ENCODE results near the gene TMEM184A.

Gene TMEM184A

GRCh38 chr7:1596181-1597043, 40.4 kb upstream of the TMEM184A start:
- Histone ChIP-seq H3K9me3 (ENCODE audit: control insufficient read depth, low read length) (no peaks in the 10 kb centered on the region), H3K4me1 (ENCODE audit: control insufficient read depth, insufficient read depth, low read length) (no peaks in the 10 kb centered on the region), H3K27me3 (ENCODE audit: control insufficient read depth, insufficient read depth, low read length) (peaks cover 16% of the 10 kb centered on the region), H3K36me3 (ENCODE audit: control insufficient read depth, insufficient read depth, low read length) (no peaks in the 10 kb centered on the region), H3K4me3 (ENCODE audit: low read length) (no peak overlapping the region), H3K9ac (ENCODE audit: low read length) (no peak overlapping the region)

DNA sequence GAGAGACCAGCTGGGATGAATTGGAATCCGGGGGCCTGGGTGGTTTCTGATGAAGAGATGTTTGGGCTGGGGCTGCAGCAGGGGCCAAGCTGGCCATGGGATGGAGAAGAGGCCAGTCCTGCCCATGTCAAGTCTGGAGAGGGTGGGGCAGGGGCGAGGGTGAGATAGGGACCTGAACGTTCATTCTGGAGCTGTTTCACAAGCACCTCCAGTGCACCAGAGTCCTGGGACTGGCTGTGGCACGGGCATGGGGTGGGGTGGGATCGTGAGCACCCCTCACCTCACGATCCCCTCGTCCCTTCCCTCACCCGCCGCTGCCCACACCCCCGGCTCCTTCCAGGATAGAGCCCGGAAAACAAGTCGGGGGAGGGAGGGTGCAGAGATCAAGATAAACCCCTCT, 39.6 kb upstream of the TMEM184A start:
- no peaks in the 10 kb centered on the region for H3K9me3 ChIP-seq (ENCODE audit: control insufficient read depth, low read length)
- no peaks in the 10 kb centered on the region for H3K4me1 ChIP-seq (ENCODE audit: control insufficient read depth, insufficient read depth, low read length)
- no peaks in the 10 kb centered on the region for H3K36me3 ChIP-seq (ENCODE audit: control insufficient read depth, insufficient read depth, low read length)
- H3K27me3 ChIP-seq (ENCODE audit: control insufficient read depth, insufficient read depth, low read length), result peaks cover 19% of the 10 kb centered on the region
- no peak overlapping the region for H3K9ac ChIP-seq (ENCODE audit: low read length)
- H3K4me3 ChIP-seq (ENCODE audit: low read length), result no peak overlapping the region

GRCh38 chr7:1595027-1595426, 39.0 kb upstream of the TMEM184A start:
- Histone ChIP-seq H3K9me3 (ENCODE audit: control insufficient read depth, low read length) (no peaks in the 10 kb centered on the region), H3K9ac (ENCODE audit: low read length) (no peak overlapping the region), H3K36me3 (ENCODE audit: control insufficient read depth, insufficient read depth, low read length) (no peaks in the 10 kb centered on the region), H3K27me3 (ENCODE audit: control insufficient read depth, insufficient read depth, low read length) (peaks cover 19% of the 10 kb centered on the region), H3K4me3 (ENCODE audit: low read length) (no peak overlapping the region), H3K4me1 (ENCODE audit: control insufficient read depth, insufficient read depth, low read length) (no peaks in the 10 kb centered on the region)

GRCh38 chr7:1593904-1594421, 38.0 kb upstream of the TMEM184A start:
- Histone ChIP-seq H3K4me1 (ENCODE audit: control insufficient read depth, insufficient read depth, low read length) (no peaks in the 10 kb centered on the region), H3K9me3 (ENCODE audit: control insufficient read depth, low read length) (no peaks in the 10 kb centered on the region), H3K36me3 (ENCODE audit: control insufficient read depth, insufficient read depth, low read length) (no peaks in the 10 kb centered on the region), H3K27me3 (ENCODE audit: control insufficient read depth, insufficient read depth, low read length) (peaks cover 21% of the 10 kb centered on the region), H3K4me3 (ENCODE audit: low read length) (no peak overlapping the region), H3K9ac (ENCODE audit: low read length) (no peak overlapping the region)

DNA sequence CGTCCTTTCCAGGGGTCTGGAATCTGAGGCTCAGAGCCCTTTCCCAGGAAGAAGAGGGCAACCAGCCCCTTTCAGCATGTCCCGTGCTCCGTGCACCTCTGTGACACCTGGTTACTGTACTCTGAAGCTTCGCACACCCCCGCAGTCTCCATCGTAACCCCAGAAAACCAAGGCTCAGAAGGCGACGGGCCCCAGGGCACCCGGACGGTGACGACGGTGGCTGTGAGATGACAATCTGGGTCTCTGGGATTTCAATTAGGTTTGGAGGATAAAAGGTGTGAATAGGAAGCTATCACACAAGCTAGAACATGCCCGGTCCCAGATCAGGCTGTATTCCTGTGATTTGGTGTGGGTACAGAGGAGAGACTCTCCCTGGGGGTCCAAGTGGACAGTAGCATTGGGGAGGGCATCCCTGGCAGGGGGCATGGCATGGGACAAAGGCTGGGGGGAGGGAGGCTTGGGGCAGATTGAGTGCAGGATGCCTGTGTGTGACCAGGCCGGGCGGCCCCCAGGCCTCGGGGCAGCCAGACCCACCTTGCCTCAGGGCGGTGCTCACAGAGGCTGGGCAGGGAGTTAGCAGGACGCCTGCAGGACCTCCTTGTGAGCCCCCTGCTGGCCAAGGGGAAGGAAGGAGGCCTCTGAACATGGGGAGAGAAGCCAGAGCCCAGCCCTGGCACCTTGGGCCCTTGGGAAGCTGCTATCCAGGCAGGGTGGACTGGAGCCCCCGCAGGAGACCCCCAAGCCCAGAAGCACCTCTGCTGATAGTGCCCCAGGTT, 37.3 kb upstream of the TMEM184A start:
- Histone ChIP-seq H3K9ac (ENCODE audit: low read length) (no peak overlapping the region), H3K4me3 (ENCODE audit: low read length) (no peak overlapping the region), H3K9me3 (ENCODE audit: control insufficient read depth, low read length) (no peaks in the 10 kb centered on the region), H3K36me3 (ENCODE audit: control insufficient read depth, insufficient read depth, low read length) (no peaks in the 10 kb centered on the region), H3K27me3 (ENCODE audit: control insufficient read depth, insufficient read depth, low read length) (peaks cover 28% of the 10 kb centered on the region), H3K4me1 (ENCODE audit: control insufficient read depth, insufficient read depth, low read length) (no peaks in the 10 kb centered on the region)

DNA sequence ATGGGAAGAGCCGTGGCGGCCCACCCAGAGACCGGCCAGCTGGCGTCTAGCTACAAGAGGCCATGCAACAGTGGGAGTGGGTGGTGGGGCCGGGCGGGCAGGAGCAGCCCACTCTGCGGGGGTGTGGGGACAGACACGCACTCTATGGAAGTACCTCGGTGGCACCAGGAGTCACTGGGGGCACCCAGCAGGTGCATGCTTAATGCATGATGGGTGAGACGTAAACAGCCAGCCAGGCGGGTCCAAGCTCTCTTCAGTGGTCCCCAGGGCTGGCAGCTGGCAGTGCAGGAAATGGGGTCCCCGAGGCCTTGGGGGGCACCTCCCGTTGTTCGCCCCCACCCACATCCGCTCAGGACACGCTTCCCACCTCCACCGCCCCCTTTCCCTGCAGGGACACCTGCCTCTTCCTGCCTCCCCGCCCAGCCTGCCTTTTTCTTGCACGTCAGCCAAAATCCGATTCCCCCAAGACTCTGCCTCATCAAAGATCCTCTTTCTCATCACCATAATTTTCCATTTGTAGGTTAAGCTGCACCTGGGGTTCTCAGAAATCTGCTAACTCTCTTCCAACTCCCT, 36.4 kb upstream of the TMEM184A start:
- Histone ChIP-seq H3K4me1 (ENCODE audit: control insufficient read depth, insufficient read depth, low read length) (no peaks in the 10 kb centered on the region), H3K4me3 (ENCODE audit: low read length) (no peak overlapping the region), H3K27me3 (ENCODE audit: control insufficient read depth, insufficient read depth, low read length) (peaks cover 30% of the 10 kb centered on the region), H3K9me3 (ENCODE audit: control insufficient read depth, low read length) (no peaks in the 10 kb centered on the region), H3K36me3 (ENCODE audit: control insufficient read depth, insufficient read depth, low read length) (no peaks in the 10 kb centered on the region), H3K9ac (ENCODE audit: low read length) (no peak overlapping the region)

DNA sequence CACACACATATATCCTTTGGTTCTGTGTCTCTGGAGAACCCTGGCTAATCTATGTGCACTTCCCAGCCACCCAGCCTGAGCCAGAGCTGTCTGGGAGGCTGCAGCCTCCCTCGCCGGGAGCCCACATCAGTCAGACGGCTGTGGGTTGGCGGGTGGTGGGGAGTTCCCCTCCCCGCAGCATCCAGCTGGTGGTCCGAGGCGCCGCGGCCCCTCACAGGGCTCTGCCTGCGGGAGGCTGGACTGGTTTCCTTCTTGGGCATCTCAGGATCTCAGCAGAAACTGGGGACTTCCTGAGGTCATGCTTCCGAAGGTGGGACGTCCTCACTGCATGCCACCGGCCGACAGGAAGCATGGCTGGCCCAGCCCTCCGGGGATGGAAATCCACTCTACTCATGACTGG, 35.9 kb upstream of the TMEM184A start:
- no peaks in the 10 kb centered on the region for H3K4me1 ChIP-seq (ENCODE audit: control insufficient read depth, insufficient read depth, low read length)
- H3K27me3 ChIP-seq (ENCODE audit: control insufficient read depth, insufficient read depth, low read length), result peaks cover 31% of the 10 kb centered on the region
- no peaks in the 10 kb centered on the region for H3K36me3 ChIP-seq (ENCODE audit: control insufficient read depth, insufficient read depth, low read length)
- no peaks in the 10 kb centered on the region for H3K9me3 ChIP-seq (ENCODE audit: control insufficient read depth, low read length)
- no peak overlapping the region for H3K9ac ChIP-seq (ENCODE audit: low read length)
- H3K4me3 ChIP-seq (ENCODE audit: low read length), result no peak overlapping the region

DNA sequence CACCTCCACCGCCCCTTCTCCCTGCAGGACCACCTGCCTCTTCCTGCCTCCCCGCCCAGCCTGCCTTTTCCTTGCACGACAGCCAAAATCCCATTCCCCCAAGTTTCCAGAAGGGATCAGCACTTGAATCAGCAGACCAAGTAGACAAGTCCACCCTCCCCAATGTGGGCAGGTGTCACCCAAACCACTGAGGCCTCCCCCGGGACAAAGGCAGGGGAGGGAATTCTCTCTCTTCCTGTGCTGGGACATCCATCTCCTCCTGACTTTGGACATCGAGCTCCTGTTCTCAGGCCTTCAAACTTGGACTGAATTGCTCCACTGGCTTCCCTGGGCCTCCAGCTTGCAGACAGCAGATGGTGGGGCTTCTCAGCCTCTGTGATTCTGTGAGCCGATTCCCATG, 35.4 kb upstream of the TMEM184A start:
- Histone ChIP-seq H3K4me3 (ENCODE audit: low read length) (no peak overlapping the region), H3K9me3 (ENCODE audit: control insufficient read depth, low read length) (no peaks in the 10 kb centered on the region), H3K27me3 (ENCODE audit: control insufficient read depth, insufficient read depth, low read length) (peaks cover 32% of the 10 kb centered on the region), H3K4me1 (ENCODE audit: control insufficient read depth, insufficient read depth, low read length) (no peaks in the 10 kb centered on the region), H3K9ac (ENCODE audit: low read length) (no peak overlapping the region), H3K36me3 (ENCODE audit: control insufficient read depth, insufficient read depth, low read length) (no peaks in the 10 kb centered on the region)

DNA sequence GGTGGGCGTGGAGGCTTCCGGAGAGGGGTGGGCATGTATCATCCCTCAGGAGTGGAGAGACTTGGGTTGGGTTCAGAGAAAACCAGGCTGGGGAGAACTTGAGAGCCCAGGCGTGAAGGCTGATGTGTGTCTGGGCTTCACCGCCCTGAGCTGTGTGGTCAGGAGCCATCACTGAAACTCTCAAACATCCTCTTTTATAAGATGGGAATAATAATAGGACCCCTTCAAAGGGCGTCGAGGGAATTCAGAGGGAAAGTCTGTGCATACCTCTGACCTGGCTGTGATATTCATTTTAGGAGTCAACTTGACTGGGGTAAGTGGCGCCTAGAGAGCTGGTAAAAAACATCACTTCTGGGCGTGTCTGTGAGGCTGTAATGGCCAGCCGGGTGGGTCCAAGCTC, 34.9 kb upstream of the TMEM184A start:
- Histone ChIP-seq H3K4me1 (ENCODE audit: control insufficient read depth, insufficient read depth, low read length) (no peaks in the 10 kb centered on the region), H3K36me3 (ENCODE audit: control insufficient read depth, insufficient read depth, low read length) (no peaks in the 10 kb centered on the region), H3K27me3 (ENCODE audit: control insufficient read depth, insufficient read depth, low read length) (peaks cover 27% of the 10 kb centered on the region), H3K9me3 (ENCODE audit: control insufficient read depth, low read length) (no peaks in the 10 kb centered on the region), H3K4me3 (ENCODE audit: low read length) (no peak overlapping the region), H3K9ac (ENCODE audit: low read length) (no peak overlapping the region)

DNA sequence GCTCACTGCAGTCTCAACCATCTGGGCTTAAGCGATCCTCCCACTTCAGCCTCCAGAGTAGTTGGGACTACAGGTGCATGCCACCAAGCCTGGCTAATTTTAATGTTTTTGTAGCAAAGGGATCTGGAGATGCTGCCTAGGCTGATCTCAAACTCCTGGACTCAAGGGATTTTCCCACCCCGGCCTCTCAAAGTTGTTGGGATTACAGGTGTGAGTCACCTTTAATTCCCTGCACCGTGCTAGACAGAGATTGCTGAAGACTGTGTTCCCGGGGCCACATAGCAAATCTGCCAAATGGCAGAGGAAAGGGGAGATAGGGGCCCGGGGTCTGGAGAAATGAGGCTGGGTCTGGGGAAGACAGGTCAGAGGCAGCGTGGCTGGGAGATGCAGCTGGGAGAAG, 34.5 kb upstream of the TMEM184A start:
- Histone ChIP-seq H3K4me1 (ENCODE audit: control insufficient read depth, insufficient read depth, low read length) (no peaks in the 10 kb centered on the region), H3K36me3 (ENCODE audit: control insufficient read depth, insufficient read depth, low read length) (no peaks in the 10 kb centered on the region), H3K27me3 (ENCODE audit: control insufficient read depth, insufficient read depth, low read length) (peaks cover 24% of the 10 kb centered on the region), H3K9me3 (ENCODE audit: control insufficient read depth, low read length) (no peaks in the 10 kb centered on the region), H3K9ac (ENCODE audit: low read length) (no peak overlapping the region), H3K4me3 (ENCODE audit: low read length) (no peak overlapping the region)

- Histone ChIP-seq H3K36me3 (ENCODE audit: control insufficient read depth, insufficient read depth, low read length) (no peaks in the 10 kb centered on the region), H3K4me3 (ENCODE audit: low read length) (no peak overlapping the region), H3K9ac (ENCODE audit: low read length) (no peak overlapping the region), H3K4me1 (ENCODE audit: control insufficient read depth, insufficient read depth, low read length) (no peaks in the 10 kb centered on the region), H3K27me3 (ENCODE audit: control insufficient read depth, insufficient read depth, low read length) (peaks cover 24% of the 10 kb centered on the region), H3K9me3 (ENCODE audit: control insufficient read depth, low read length) (no peaks in the 10 kb centered on the region)
These were observed 33.0 kb upstream of the TMEM184A start for GRCh38 chr7:1588978-1589377.

DNA sequence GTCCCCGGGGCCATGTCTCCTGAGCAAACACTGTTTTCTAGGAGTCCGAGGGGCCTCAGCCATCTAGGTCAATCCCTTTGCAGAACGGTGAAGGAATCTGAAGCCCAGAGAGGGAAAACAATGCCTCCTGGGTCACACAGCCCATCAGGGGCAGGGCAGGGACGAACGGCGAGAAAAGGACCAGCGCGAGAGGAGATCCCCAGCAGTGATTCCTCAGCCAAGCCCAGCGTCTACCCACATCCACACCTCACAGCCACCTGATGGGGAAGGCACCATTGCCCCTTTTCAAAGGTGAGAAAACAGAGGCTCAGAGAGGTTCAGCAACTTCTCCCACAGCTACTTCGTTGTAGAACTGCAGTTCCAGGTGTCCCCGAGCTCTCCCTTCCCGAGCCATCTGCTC, 31.7 kb upstream of the TMEM184A start:
- no peaks in the 10 kb centered on the region for H3K36me3 ChIP-seq (ENCODE audit: control insufficient read depth, insufficient read depth, low read length)
- H3K27me3 ChIP-seq (ENCODE audit: control insufficient read depth, insufficient read depth, low read length), result peaks cover 24% of the 10 kb centered on the region

More for the DNA sequence above, 31.7 kb upstream of the TMEM184A start:
- no peak overlapping the region for H3K9ac ChIP-seq (ENCODE audit: low read length)
- H3K4me1 ChIP-seq (ENCODE audit: control insufficient read depth, insufficient read depth, low read length), result no peaks in the 10 kb centered on the region
- no peaks in the 10 kb centered on the region for H3K9me3 ChIP-seq (ENCODE audit: control insufficient read depth, low read length)
- no peak overlapping the region for H3K4me3 ChIP-seq (ENCODE audit: low read length)

Measured in mucosa of stomach (tissue), 1 donor.